ENCODE results near the gene TIMM22.

DNA sequence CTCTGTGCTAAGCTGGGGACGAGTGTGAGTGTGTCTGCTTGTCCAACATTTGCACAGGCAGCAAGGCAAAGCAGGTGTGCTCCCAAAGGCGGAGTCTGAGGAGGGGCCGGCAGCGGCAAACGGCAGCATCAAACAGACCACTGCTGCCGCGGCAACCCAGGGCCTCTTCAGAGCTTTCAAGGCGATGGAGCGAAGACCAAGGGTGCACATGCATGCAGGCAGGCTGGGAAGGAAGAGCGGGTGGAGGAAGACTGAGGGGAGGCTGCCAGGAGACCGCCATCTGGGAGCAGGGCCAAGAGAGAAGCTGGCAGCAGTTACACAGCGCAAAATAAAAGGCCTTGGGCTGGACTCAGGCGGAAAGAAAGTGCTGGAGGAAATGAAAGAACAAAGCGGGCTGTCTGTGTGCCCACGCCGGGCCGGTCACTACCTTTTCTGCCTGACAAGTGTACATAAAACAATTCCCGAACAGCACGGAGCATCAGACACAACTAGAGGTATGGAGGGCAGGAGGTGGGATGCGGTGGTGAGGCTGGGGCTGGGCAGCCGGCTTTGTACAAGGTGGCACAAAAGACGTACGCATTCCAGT lies 8.5 kb downstream of the TIMM22 start:
- no peak for TF ChIP-seq POLR2A (IDR thresholded peaks at IDR 0.05)
- no peak for TF ChIP-seq CTCF (IDR thresholded peaks at IDR 0.05)

Data from thyroid gland (tissue), 4 donors.